Sigmoid colon (tissue), 4 donors: ENCODE results near the gene TBCD.

Experiments
- EP300 ChIP-seq, 4 donors: sonication (generic); formaldehyde crosslinking; IDR thresholded peaks; one replicate each; pipeline ENCODE4 v1.6.1; 2017; ENCODE audit warnings: antibody characterized with exemption in 4 of 4
- POLR2A ChIP-seq, 2 donors: fragments of 450-650 bp; IDR thresholded peaks; one replicate each; pipeline ENCODE4 v1.6.1; 2016; ENCODE audit warnings: antibody characterized with exemption in 2 of 2, mild to moderate bottlenecking in 2 of 2, moderate library complexity in 2 of 2
- POLR2AphosphoS5 ChIP-seq, 4 donors: sonication (generic); formaldehyde crosslinking; IDR thresholded peaks; one replicate each; pipeline ENCODE4 v1.6.1; 2017; ENCODE audit warnings: antibody characterized with exemption in 4 of 4
- TF ChIP-seq, protein P1 (sequence below), 4 experiments: fragments of 450-650 bp in 3 of 4; fragments of 200-600 bp in 1 of 4; IDR thresholded peaks; one replicate each; pipeline ENCODE4 v1.5.1; 2016 to 2019; ENCODE audit warnings: antibody characterized with exemption in 4 of 4, mild to moderate bottlenecking in 3 of 4, moderate library complexity in 2 of 4

- TF ChIP-seq, protein P1, sequence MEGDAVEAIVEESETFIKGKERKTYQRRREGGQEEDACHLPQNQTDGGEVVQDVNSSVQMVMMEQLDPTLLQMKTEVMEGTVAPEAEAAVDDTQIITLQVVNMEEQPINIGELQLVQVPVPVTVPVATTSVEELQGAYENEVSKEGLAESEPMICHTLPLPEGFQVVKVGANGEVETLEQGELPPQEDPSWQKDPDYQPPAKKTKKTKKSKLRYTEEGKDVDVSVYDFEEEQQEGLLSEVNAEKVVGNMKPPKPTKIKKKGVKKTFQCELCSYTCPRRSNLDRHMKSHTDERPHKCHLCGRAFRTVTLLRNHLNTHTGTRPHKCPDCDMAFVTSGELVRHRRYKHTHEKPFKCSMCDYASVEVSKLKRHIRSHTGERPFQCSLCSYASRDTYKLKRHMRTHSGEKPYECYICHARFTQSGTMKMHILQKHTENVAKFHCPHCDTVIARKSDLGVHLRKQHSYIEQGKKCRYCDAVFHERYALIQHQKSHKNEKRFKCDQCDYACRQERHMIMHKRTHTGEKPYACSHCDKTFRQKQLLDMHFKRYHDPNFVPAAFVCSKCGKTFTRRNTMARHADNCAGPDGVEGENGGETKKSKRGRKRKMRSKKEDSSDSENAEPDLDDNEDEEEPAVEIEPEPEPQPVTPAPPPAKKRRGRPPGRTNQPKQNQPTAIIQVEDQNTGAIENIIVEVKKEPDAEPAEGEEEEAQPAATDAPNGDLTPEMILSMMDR (IDR thresholded peaks at IDR 0.05) = no peak
- TF ChIP-seq EP300 (IDR thresholded peaks at IDR 0.05) = no peak
- TF ChIP-seq POLR2AphosphoS5 (IDR thresholded peaks at IDR 0.05) = no peak
- TF ChIP-seq POLR2A (IDR thresholded peaks at IDR 0.05) = no peak
These were observed 49.0 kb downstream of the TBCD start for GRCh38 chr17:82800885-82801284.
